HCT116 (cell line): ENCODE results near the gene ZNF318. TPM values are rescaled to one million over a fixed set of nuclear protein-coding genes. Genes with fewer than 3 reads are reported as not detected.

Experiments used
- ATAC-seq: fragments of 200-7000 bp; cut with Tn5 transposase; 2 replicates; pipeline ENCODE4 v1.9.1; 2020; ENCODE audit warnings: mild to moderate bottlenecking, moderate library complexity
- BruUV-seq: library from RNA; stranded (reverse); fragments of 400-500 nt; replicated peaks from 2 replicates; lab custom pipeline; 2021; lab: Mats Ljungman, UMichigan
- CTCF ChIA-PET: fragments of 300-600 bp; sonication (Branson Sonifier 250); formaldehyde crosslinking; loops from one replicate; lab custom pipeline; 2021; ENCODE audit warnings: antibody characterized with exemption; lab: Charles Lee
- POLR2A ChIA-PET: fragments of 300-600, 350-600 bp; sonication (Branson Sonifier 250); formaldehyde crosslinking; loops from one replicate; lab custom pipeline; 2021; ENCODE audit warnings: antibody characterized with exemption; lab: Charles Lee
- RAD21 ChIA-PET, 2 experiments: fragments of 300-600 bp; sonication (Branson Sonifier 250); formaldehyde crosslinking; loops; one replicate each; lab custom pipeline; 2023; ENCODE audit warnings: low total read pairs in 2 of 2; ENCODE audit not compliant: uncharacterized antibody in 2 of 2, unreplicated experiment in 2 of 2, low non-redundant PET in 1 of 2; lab: Charles Lee
- DNase-seq: peaks from one replicate; pipeline ENCODE4 v3.0.0-alpha.2; 2010; ENCODE audit warnings: low read depth, low spot score
- H2AFZ ChIP-seq: fragments of 200-600 bp; shearing (Covaris generic), sonication (generic); 2 replicates; pipeline ENCODE4 v1.6.1; 2017; ENCODE audit warnings: low read depth, mixed run types, mixed read lengths, antibody characterized with exemption, low read length; ENCODE audit not compliant: poor library complexity, severe bottlenecking
- H3K27ac ChIP-seq: 2 replicates; pipeline ENCODE4 v1.5.1; 2012; ENCODE audit warnings: low read depth, low read length
- H3K27me3 ChIP-seq: fragments of 200-600 bp; sonication (generic); 2 replicates; pipeline ENCODE4 v1.6.1; 2016; ENCODE audit warnings: mixed run types, low read length, mixed read lengths; ENCODE audit not compliant: insufficient read depth
- H3K36me3 ChIP-seq, 2 experiments: fragments of 200-500 bp in 1 of 2; fragments of 200-600 bp in 1 of 2; sonication (Bioruptor generic) in 1 of 2; sonication (generic) in 1 of 2; 2 replicates each; pipeline versions ENCODE4 v1.5.1 to v1.6.1; 2014 to 2016; ENCODE audit warnings: low read length in 2 of 2, inconsistent platforms in 1 of 2, mixed read lengths in 1 of 2, mixed run types in 1 of 2; ENCODE audit not compliant: insufficient read depth in 2 of 2, control insufficient read depth in 1 of 2
- H3K4me1 ChIP-seq, 2 experiments: fragments of 200-600 bp in 1 of 2; sonication (generic) in 1 of 2; 2 replicates each; pipeline versions ENCODE4 v1.5.1 to v1.6.1; 2012 to 2017; ENCODE audit warnings: low read length in 2 of 2, inconsistent platforms in 1 of 2, mild to moderate bottlenecking in 1 of 2, mixed read lengths in 1 of 2, mixed run types in 1 of 2, moderate library complexity in 1 of 2; ENCODE audit not compliant: insufficient read depth in 2 of 2, control insufficient read depth in 1 of 2
- H3K4me2 ChIP-seq: fragments of 200-600 bp; sonication (generic); 2 replicates; pipeline ENCODE4 v1.6.1; 2017; ENCODE audit warnings: mixed run types, low read length, mixed read lengths
- H3K4me3 ChIP-seq, 2 experiments: fragments of 200-600 bp in 1 of 2; sonication (generic) in 1 of 2; replicated peaks in 1 of 2; 2 replicates each; pipeline ENCODE4 v1.5.1; 2011 to 2016; ENCODE audit warnings: low read length in 2 of 2, control low read depth in 1 of 2, low read depth in 1 of 2, mild to moderate bottlenecking in 1 of 2, mixed read lengths in 1 of 2, mixed run types in 1 of 2
- H3K79me2 ChIP-seq: fragments of 200-600 bp; sonication (generic); 2 replicates; pipeline ENCODE4 v1.6.1; 2017; ENCODE audit warnings: mild to moderate bottlenecking, mixed run types, low read length, moderate library complexity, mixed read lengths; ENCODE audit not compliant: insufficient read depth
- H3K9ac ChIP-seq: fragments of 200-600 bp; sonication (generic); 2 replicates; pipeline ENCODE4 v1.6.1; 2016; ENCODE audit warnings: low read length, mixed read lengths
- H3K9me2 ChIP-seq: fragments of 200-600 bp; sonication (generic), shearing (Covaris generic); 2 replicates; pipeline ENCODE4 v1.6.1; 2017; ENCODE audit warnings: mixed run types, mild to moderate bottlenecking, moderate library complexity; ENCODE audit not compliant: insufficient read depth
- H3K9me3 ChIP-seq, 2 experiments: fragments of 200-500 bp in 1 of 2; fragments of 200-600 bp in 1 of 2; sonication (Bioruptor generic) in 1 of 2; sonication (generic) in 1 of 2; 2 replicates each; pipeline ENCODE4 v1.6.1; 2014 to 2017; ENCODE audit warnings: low read length in 2 of 2, mixed read lengths in 2 of 2, inconsistent platforms in 1 of 2, low read depth in 1 of 2, mild to moderate bottlenecking in 1 of 2, mixed run types in 1 of 2, moderate library complexity in 1 of 2; ENCODE audit not compliant: control insufficient read depth in 1 of 2, insufficient read depth in 1 of 2
- H4K20me1 ChIP-seq: fragments of 200-600 bp; sonication (generic), shearing (Covaris generic); 2 replicates; pipeline ENCODE4 v1.6.1; 2017; ENCODE audit warnings: mixed run types, mild to moderate bottlenecking, moderate library complexity; ENCODE audit not compliant: insufficient read depth
- CBX3 ChIP-seq: IDR thresholded peaks from 2 replicates; pipeline ENCODE4 v1.6.1; 2012; ENCODE audit warnings: low read depth
- EGR1 ChIP-seq: IDR thresholded peaks from 2 replicates; pipeline ENCODE4 v1.6.1; 2012; ENCODE audit warnings: low read depth
- FOSL1 ChIP-seq: IDR thresholded peaks from 2 replicates; pipeline ENCODE4 v1.6.1; 2012; ENCODE audit warnings: low read depth
- MAX ChIP-seq: IDR thresholded peaks from 2 replicates; pipeline ENCODE4 v1.6.1; 2012
- POLR2AphosphoS5 ChIP-seq: IDR thresholded peaks from 2 replicates; pipeline ENCODE4 v1.6.1; 2011; ENCODE audit warnings: mild to moderate bottlenecking, low read depth, low read length, moderate library complexity
- RAD21 ChIP-seq: IDR thresholded peaks from 2 replicates; pipeline ENCODE4 v1.6.1; 2012; ENCODE audit warnings: low read depth, mild to moderate bottlenecking
- SIN3A ChIP-seq: IDR thresholded peaks from 2 replicates; pipeline ENCODE4 v1.6.1; 2012; ENCODE audit warnings: low read depth
- SP1 ChIP-seq: IDR thresholded peaks from 2 replicates; pipeline ENCODE4 v1.6.1; 2012; ENCODE audit warnings: low read depth
- SRF ChIP-seq: IDR thresholded peaks from 2 replicates; pipeline ENCODE4 v1.6.1; 2012; ENCODE audit warnings: low read depth
- YY1 ChIP-seq: IDR thresholded peaks from 2 replicates; pipeline ENCODE4 v1.6.1; 2011; ENCODE audit warnings: low read length, low read depth, moderate library complexity, mild to moderate bottlenecking; ENCODE audit not compliant: insufficient replicate concordance; ENCODE audit errors: extremely low read depth
- ZBTB33 ChIP-seq: IDR thresholded peaks from 2 replicates; pipeline ENCODE4 v1.6.1; 2011; ENCODE audit warnings: mild to moderate bottlenecking, low read length, moderate library complexity; ENCODE audit not compliant: insufficient replicate concordance; ENCODE audit errors: extremely low read depth
- ZFX ChIP-seq: fragments of 450-650 bp; IDR thresholded peaks from 2 replicates; pipeline ENCODE4 v1.6.1; 2017
- ZNF274 ChIP-seq: fragments of 200-500 bp; sonication (Bioruptor generic); IDR thresholded peaks from 2 replicates; pipeline ENCODE4 v1.6.1; 2014; ENCODE audit warnings: mild to moderate bottlenecking, low read depth, low read length, inconsistent platforms
- intact Hi-C: fragments of 100-400 bp; cut with micrococcal nuclease; formaldehyde crosslinking; loops from 2 replicates; pipeline ENCODE4 v1.10.0; 2022
- total RNA-seq: library from RNA; stranded (reverse); gene quantifications from one replicate; pipeline ENCODE4 v1.2.1, GENCODE V29; 2021; ENCODE audit not compliant: unreplicated experiment
- TF ChIP-seq, protein P1 (sequence below): IDR thresholded peaks from 2 replicates; pipeline ENCODE4 v1.6.1; 2012

Gene ZNF318
- total RNA-seq, 1 experiment from 2014 or later: 15.2 TPM

DNA sequence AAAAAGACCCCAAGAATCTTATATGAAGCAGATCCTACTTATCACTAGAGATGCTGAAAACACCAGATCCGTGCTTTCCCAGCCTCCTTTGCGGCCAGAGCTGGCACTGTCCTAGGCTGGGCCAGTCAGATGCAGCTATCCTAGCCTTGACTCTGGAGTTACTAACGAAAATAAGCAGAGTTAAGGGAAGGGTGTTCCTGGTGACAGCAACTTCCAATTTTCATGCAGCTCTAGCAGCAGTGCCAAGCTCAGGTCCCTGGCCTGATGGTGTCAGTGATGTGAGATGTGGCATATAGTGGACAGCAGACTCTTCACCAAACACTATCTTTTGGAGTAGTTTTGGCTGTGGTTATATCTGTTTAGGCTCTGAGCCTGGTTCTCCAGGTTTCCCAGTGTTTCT is 32.3 kb upstream of the ZNF318 start:
- H3K9ac ChIP-seq: no peak overlapping the region
- intact Hi-C loops: no loop called here
- H3K36me3 ChIP-seq: no peaks in the 10 kb centered on the region
- no peaks in the 10 kb centered on the region for H4K20me1 ChIP-seq
- H2AFZ ChIP-seq: no peak overlapping the region
- H3K4me1 ChIP-seq: 0 out of 4 replicates have a peak, but pooled peaks cover 2 to 3% of the 10 kb centered on the region in 2 experiments
- ChIA-PET RAD21 (no interaction called here), CTCF (no interaction called here), POLR2A (no interaction called here)
- H3K9me3 ChIP-seq: no peaks in the 10 kb centered on the region
- H3K27ac ChIP-seq: no peak overlapping the region
- no peaks in the 10 kb centered on the region for H3K27me3 ChIP-seq
- no TSS peak for BruUV-seq
- TF ChIP-seq FOSL1: no peak
- no peak for TF ChIP-seq YY1
- no peak for TF ChIP-seq ZBTB33
- TF ChIP-seq SRF: no peak
- TF ChIP-seq RAD21: no peak
- no peak for TF ChIP-seq MAX
- TF ChIP-seq CBX3: no peak
- TF ChIP-seq ZNF274: no peak
- TF ChIP-seq SIN3A: no peak
- no peak for TF ChIP-seq SP1
- TF ChIP-seq, protein P1, sequence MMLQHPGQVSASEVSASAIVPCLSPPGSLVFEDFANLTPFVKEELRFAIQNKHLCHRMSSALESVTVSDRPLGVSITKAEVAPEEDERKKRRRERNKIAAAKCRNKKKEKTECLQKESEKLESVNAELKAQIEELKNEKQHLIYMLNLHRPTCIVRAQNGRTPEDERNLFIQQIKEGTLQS: no peak
- TF ChIP-seq POLR2AphosphoS5: no peak
- TF ChIP-seq EGR1: no peak
- no peak for TF ChIP-seq ZFX
- no peaks in the 10 kb centered on the region for H3K9me2 ChIP-seq
- no peak overlapping the region for H3K4me3 ChIP-seq
- DNase-seq: no peak
- no peak overlapping the region for H3K4me2 ChIP-seq
- ATAC-seq: no peak
- no peaks in the 10 kb centered on the region for H3K79me2 ChIP-seq
